GM12878 (cell line): Measurements from ENCODE around the gene PLPPR2. TPM values are rescaled to one million over a fixed set of nuclear protein-coding genes. Genes with fewer than 3 reads are reported as not detected.

Source experiments
- IKZF1 ChIP-seq: fragments of 450-650 bp; conservative IDR thresholded peaks from 2 replicates; pipeline ENCODE4 v1.6.1; 2017; ENCODE audit warnings: antibody characterized with exemption, mild to moderate bottlenecking
- JUND ChIP-seq: IDR thresholded peaks from 2 replicates; pipeline ENCODE4 v1.6.1; 2012; ENCODE audit warnings: low read depth, mild to moderate bottlenecking, low read length, improper control_type of control experiment, moderate library complexity
- MXI1 ChIP-seq: fragments of 150-350 bp; IDR thresholded peaks from 2 replicates; pipeline ENCODE4 v1.6.1; 2011; ENCODE audit warnings: low read depth, mild to moderate bottlenecking, inconsistent platforms, low read length, improper control_type of control experiment
- MYB ChIP-seq: fragments of 150-350 bp; IDR thresholded peaks from 2 replicates; pipeline ENCODE4 v1.6.1; 2014; ENCODE audit warnings: mild to moderate bottlenecking, low read depth, low read length, borderline replicate concordance
- NBN ChIP-seq: fragments of 450-650 bp; IDR thresholded peaks from 2 replicates; pipeline ENCODE4 v1.6.1; 2016
- RAD21 ChIP-seq: IDR thresholded peaks from 2 replicates; pipeline ENCODE4 v1.6.1; 2011; ENCODE audit warnings: mild to moderate bottlenecking, low read depth, low read length, moderate library complexity; ENCODE audit not compliant: insufficient read depth
- SMAD1 ChIP-seq: fragments of 450-650 bp; IDR thresholded peaks from 2 replicates; pipeline ENCODE4 v1.6.1; 2018; ENCODE audit warnings: mild to moderate bottlenecking, low read depth; ENCODE audit not compliant: partially characterized antibody
- SMAD5 ChIP-seq: IDR thresholded peaks from 2 replicates; pipeline ENCODE4 v1.6.1; 2016; ENCODE audit warnings: antibody characterized with exemption, low read depth
- ZNF217 ChIP-seq: fragments of 450-650 bp; IDR thresholded peaks from 2 replicates; pipeline ENCODE4 v1.6.1; 2017; ENCODE audit warnings: antibody characterized with exemption, mild to moderate bottlenecking
- polyA plus RNA-seq, 11 experiments: library from polyadenylated mRNA; depleted of rRNA in 4 of 11; unstranded in 6 of 11; stranded (reverse) in 5 of 11; fragments of >200 nt; fragmentation: Nextera tagmentation in 4 of 11; fragmentation: Illumina TruSeq in 1 of 11; extraction: Ambion mirVana in 4 of 11; extraction: Trizol in 1 of 11; gene quantifications; 1 replicate in 1 of 11; 2 replicates in 10 of 11; pipeline versions ENCODE4 v1.2.1 to v1.2.3, GENCODE V29; 2011 to 2016; ENCODE audit warnings: inconsistent platforms in 2 of 11, missing spikeins in 2 of 11, low read depth in 1 of 11
- small RNA-seq: library from RNA; depleted of rRNA; stranded (forward); fragments of <200 nt; gene quantifications from one replicate; pipeline ENCODE3, GENCODE V24; 2014
- total RNA-seq, 4 experiments: library from RNA; depleted of rRNA in 3 of 4; stranded (reverse); fragments of >200 nt in 3 of 4; fragmentation: Illumina TruSeq in 1 of 4; extraction: Trizol in 1 of 4; gene quantifications; 2 replicates each; pipeline versions ENCODE4 v1.2.1 to v1.2.3, GENCODE V29; 2013 to 2021
- TF ChIP-seq, protein P1 (sequence below): IDR thresholded peaks from 2 replicates; pipeline ENCODE4 v1.6.1; 2012; ENCODE audit warnings: mild to moderate bottlenecking, low read depth, low read length

PLPPR2 gene
- total and polyA plus RNA-seq, 10 of the 15 experiments (the other 5 are each of a cell fraction or from before 2014, with no cell fraction given): 0.09 to 2.8 (median 0.70) TPM

- TF ChIP-seq, protein P1, sequence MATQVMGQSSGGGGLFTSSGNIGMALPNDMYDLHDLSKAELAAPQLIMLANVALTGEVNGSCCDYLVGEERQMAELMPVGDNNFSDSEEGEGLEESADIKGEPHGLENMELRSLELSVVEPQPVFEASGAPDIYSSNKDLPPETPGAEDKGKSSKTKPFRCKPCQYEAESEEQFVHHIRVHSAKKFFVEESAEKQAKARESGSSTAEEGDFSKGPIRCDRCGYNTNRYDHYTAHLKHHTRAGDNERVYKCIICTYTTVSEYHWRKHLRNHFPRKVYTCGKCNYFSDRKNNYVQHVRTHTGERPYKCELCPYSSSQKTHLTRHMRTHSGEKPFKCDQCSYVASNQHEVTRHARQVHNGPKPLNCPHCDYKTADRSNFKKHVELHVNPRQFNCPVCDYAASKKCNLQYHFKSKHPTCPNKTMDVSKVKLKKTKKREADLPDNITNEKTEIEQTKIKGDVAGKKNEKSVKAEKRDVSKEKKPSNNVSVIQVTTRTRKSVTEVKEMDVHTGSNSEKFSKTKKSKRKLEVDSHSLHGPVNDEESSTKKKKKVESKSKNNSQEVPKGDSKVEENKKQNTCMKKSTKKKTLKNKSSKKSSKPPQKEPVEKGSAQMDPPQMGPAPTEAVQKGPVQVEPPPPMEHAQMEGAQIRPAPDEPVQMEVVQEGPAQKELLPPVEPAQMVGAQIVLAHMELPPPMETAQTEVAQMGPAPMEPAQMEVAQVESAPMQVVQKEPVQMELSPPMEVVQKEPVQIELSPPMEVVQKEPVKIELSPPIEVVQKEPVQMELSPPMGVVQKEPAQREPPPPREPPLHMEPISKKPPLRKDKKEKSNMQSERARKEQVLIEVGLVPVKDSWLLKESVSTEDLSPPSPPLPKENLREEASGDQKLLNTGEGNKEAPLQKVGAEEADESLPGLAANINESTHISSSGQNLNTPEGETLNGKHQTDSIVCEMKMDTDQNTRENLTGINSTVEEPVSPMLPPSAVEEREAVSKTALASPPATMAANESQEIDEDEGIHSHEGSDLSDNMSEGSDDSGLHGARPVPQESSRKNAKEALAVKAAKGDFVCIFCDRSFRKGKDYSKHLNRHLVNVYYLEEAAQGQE: no peak
- TF ChIP-seq IKZF1 (no peak), SMAD1 (no peak), RAD21 (no peak), MXI1 (no peak), NBN (no peak), ZNF217 (no peak), JUND (no peak), MYB (no peak), SMAD5 (no peak)
These were observed 59.3 kb downstream of the PLPPR2 start (continued) for GRCh38 chr19:11414544-11414943.

Small RNA genes within 50 kb of the gene (small RNA-seq; reads per million reads assigned to genes)
- not detected for gene RF00019

Other genes starting within 250 kb of the PLPPR2 start
Only the 7 nearest of the 20 such genes appear.
- not detected in 2 replicates for gene TSPAN16, start 59.3 kb upstream of the PLPPR2 start, total RNA-seq (2014; rRNA removed)
- gene TSPAN16, start 59.3 kb upstream of the PLPPR2 start, total RNA-seq (2014; rRNA removed; fragmentation: Illumina TruSeq; extraction: Trizol): not detected in 2 replicates
- not detected in 2 replicates for gene TSPAN16, start 59.3 kb upstream of the PLPPR2 start, total RNA-seq (2021)
- gene TSPAN16, start 59.3 kb upstream of the PLPPR2 start, polyA plus RNA-seq (2011; rRNA removed): not detected in 2 replicates
- not detected in 2 replicates for gene TSPAN16, start 59.3 kb upstream of the PLPPR2 start, polyA plus RNA-seq (2014; fragmentation: Illumina TruSeq; extraction: Trizol)
- not detected for gene TSPAN16, start 59.3 kb upstream of the PLPPR2 start, polyA plus RNA-seq (2014; fragmentation: Nextera tagmentation; extraction: Ambion mirVana)
- gene TSPAN16, start 59.3 kb upstream of the PLPPR2 start, polyA plus RNA-seq (2014; rRNA removed): not detected in 2 replicates
- not detected for gene TSPAN16, start 59.3 kb upstream of the PLPPR2 start, polyA plus RNA-seq (2016; fragmentation: Nextera tagmentation; extraction: Ambion mirVana)
- gene RAB3D, start 15.8 kb upstream of the PLPPR2 start, total RNA-seq (2014; rRNA removed): 7.0 and 7.8 TPM in 2 replicates
- gene RAB3D, start 15.8 kb upstream of the PLPPR2 start, total RNA-seq (2014; rRNA removed; fragmentation: Illumina TruSeq; extraction: Trizol): 6.6 and 6.8 TPM in 2 replicates
- gene RAB3D, start 15.8 kb upstream of the PLPPR2 start, total RNA-seq (2021): 15.7 and 18.5 TPM in 2 replicates
- gene RAB3D, start 15.8 kb upstream of the PLPPR2 start, polyA plus RNA-seq (2011; rRNA removed): 5.7 and 13.0 TPM in 2 replicates
- 4.8 and 5.1 TPM in 2 replicates for gene RAB3D, start 15.8 kb upstream of the PLPPR2 start, polyA plus RNA-seq (2014; fragmentation: Illumina TruSeq; extraction: Trizol)
- 1 to 10 TPM; 1.1 to 4.1 TPM for gene RAB3D, start 15.8 kb upstream of the PLPPR2 start, polyA plus RNA-seq (2014; fragmentation: Nextera tagmentation; extraction: Ambion mirVana)
- gene RAB3D, start 15.8 kb upstream of the PLPPR2 start, polyA plus RNA-seq (2014; rRNA removed): 9.1 and 13.6 TPM in 2 replicates
- 1 to 10 TPM; 3.9 to 5.6 TPM for gene RAB3D, start 15.8 kb upstream of the PLPPR2 start, polyA plus RNA-seq (2016; fragmentation: Nextera tagmentation; extraction: Ambion mirVana)
- 109 and 113 TPM in 2 replicates for gene TMEM205, start 9.2 kb upstream of the PLPPR2 start, total RNA-seq (2014; rRNA removed)
- 46.8 and 54.5 TPM in 2 replicates for gene TMEM205, start 9.2 kb upstream of the PLPPR2 start, total RNA-seq (2014; rRNA removed; fragmentation: Illumina TruSeq; extraction: Trizol)
- gene TMEM205, start 9.2 kb upstream of the PLPPR2 start, total RNA-seq (2021): 67.5 and 75.2 TPM in 2 replicates
- gene TMEM205, start 9.2 kb upstream of the PLPPR2 start, polyA plus RNA-seq (2011; rRNA removed): 48.2 and 86.1 TPM in 2 replicates
- 36.3 and 90.5 TPM in 2 replicates for gene TMEM205, start 9.2 kb upstream of the PLPPR2 start, polyA plus RNA-seq (2014; fragmentation: Illumina TruSeq; extraction: Trizol)
- gene TMEM205, start 9.2 kb upstream of the PLPPR2 start, polyA plus RNA-seq (2014; fragmentation: Nextera tagmentation; extraction: Ambion mirVana): 10 to 100 TPM; 27.8 to 39.4 TPM
- gene TMEM205, start 9.2 kb upstream of the PLPPR2 start, polyA plus RNA-seq (2014; rRNA removed): 118 and 120 TPM in 2 replicates
- gene TMEM205, start 9.2 kb upstream of the PLPPR2 start, polyA plus RNA-seq (2016; fragmentation: Nextera tagmentation; extraction: Ambion mirVana): 100 to 1,000 TPM; 133 to 144 TPM
- gene CCDC159, start 8.9 kb upstream of the PLPPR2 start, total RNA-seq (2014; rRNA removed): 6.9 and 7.5 TPM in 2 replicates
- 8.0 and 9.3 TPM in 2 replicates for gene CCDC159, start 8.9 kb upstream of the PLPPR2 start, total RNA-seq (2014; rRNA removed; fragmentation: Illumina TruSeq; extraction: Trizol)
- gene CCDC159, start 8.9 kb upstream of the PLPPR2 start, total RNA-seq (2021): 9.1 and 10.4 TPM in 2 replicates
- gene CCDC159, start 8.9 kb upstream of the PLPPR2 start, polyA plus RNA-seq (2011; rRNA removed): 6.6 and 12.9 TPM in 2 replicates
- 6.6 and 12.2 TPM in 2 replicates for gene CCDC159, start 8.9 kb upstream of the PLPPR2 start, polyA plus RNA-seq (2014; fragmentation: Illumina TruSeq; extraction: Trizol)
- gene CCDC159, start 8.9 kb upstream of the PLPPR2 start, polyA plus RNA-seq (2014; fragmentation: Nextera tagmentation; extraction: Ambion mirVana): 1 to 10 TPM in 1 of 2 experiments, under 1 TPM in 1; 0.61 to 3.9 TPM
- 14.7 and 17.9 TPM in 2 replicates for gene CCDC159, start 8.9 kb upstream of the PLPPR2 start, polyA plus RNA-seq (2014; rRNA removed)
- 10 to 100 TPM in 1 of 2 experiments, 1 to 10 TPM in 1; 9.8 to 13.0 TPM for gene CCDC159, start 8.9 kb upstream of the PLPPR2 start, polyA plus RNA-seq (2016; fragmentation: Nextera tagmentation; extraction: Ambion mirVana)
- gene SWSAP1, start 19.2 kb downstream of the PLPPR2 start, total RNA-seq (2014; rRNA removed): 2.8 and 3.1 TPM in 2 replicates
- 1.5 and 2.1 TPM in 2 replicates for gene SWSAP1, start 19.2 kb downstream of the PLPPR2 start, total RNA-seq (2014; rRNA removed; fragmentation: Illumina TruSeq; extraction: Trizol)
- gene SWSAP1, start 19.2 kb downstream of the PLPPR2 start, total RNA-seq (2021): 2.6 and 3.0 TPM in 2 replicates
- gene SWSAP1, start 19.2 kb downstream of the PLPPR2 start, polyA plus RNA-seq (2011; rRNA removed): 1.2 and 2.3 TPM in 2 replicates
- gene SWSAP1, start 19.2 kb downstream of the PLPPR2 start, polyA plus RNA-seq (2014; fragmentation: Illumina TruSeq; extraction: Trizol): 0.35 and 1.6 TPM in 2 replicates
- 1 to 10 TPM in 1 of 2 experiments, under 1 TPM in 1; 0.18 to 1.0 TPM for gene SWSAP1, start 19.2 kb downstream of the PLPPR2 start, polyA plus RNA-seq (2014; fragmentation: Nextera tagmentation; extraction: Ambion mirVana)
- gene SWSAP1, start 19.2 kb downstream of the PLPPR2 start, polyA plus RNA-seq (2014; rRNA removed): 3.7 and 4.7 TPM in 2 replicates
- gene SWSAP1, start 19.2 kb downstream of the PLPPR2 start, polyA plus RNA-seq (2016; fragmentation: Nextera tagmentation; extraction: Ambion mirVana): 1 to 10 TPM; 5.3 to 6.5 TPM
- 3.0 and 3.8 TPM in 2 replicates for gene EPOR, start 28.9 kb downstream of the PLPPR2 start, total RNA-seq (2014; rRNA removed)
- 1.2 and 1.4 TPM in 2 replicates for gene EPOR, start 28.9 kb downstream of the PLPPR2 start, total RNA-seq (2014; rRNA removed; fragmentation: Illumina TruSeq; extraction: Trizol)
- 2.9 and 3.3 TPM in 2 replicates for gene EPOR, start 28.9 kb downstream of the PLPPR2 start, total RNA-seq (2021)
- gene EPOR, start 28.9 kb downstream of the PLPPR2 start, polyA plus RNA-seq (2011; rRNA removed): 1.8 and 2.8 TPM in 2 replicates
- 0.65 and 1.4 TPM in 2 replicates for gene EPOR, start 28.9 kb downstream of the PLPPR2 start, polyA plus RNA-seq (2014; fragmentation: Illumina TruSeq; extraction: Trizol)
- under 1 TPM; 0.66 to 0.74 TPM for gene EPOR, start 28.9 kb downstream of the PLPPR2 start, polyA plus RNA-seq (2014; fragmentation: Nextera tagmentation; extraction: Ambion mirVana)
- gene EPOR, start 28.9 kb downstream of the PLPPR2 start, polyA plus RNA-seq (2014; rRNA removed): 4.4 and 6.0 TPM in 2 replicates
- 10 to 100 TPM in 1 of 2 experiments, 1 to 10 TPM in 1; 6.7 to 10.1 TPM for gene EPOR, start 28.9 kb downstream of the PLPPR2 start, polyA plus RNA-seq (2016; fragmentation: Nextera tagmentation; extraction: Ambion mirVana)
- gene RGL3, start 63.9 kb downstream of the PLPPR2 start, total RNA-seq (2014; rRNA removed): not detected in 2 replicates
- not detected in 2 replicates for gene RGL3, start 63.9 kb downstream of the PLPPR2 start, total RNA-seq (2014; rRNA removed; fragmentation: Illumina TruSeq; extraction: Trizol)
- not detected in 2 replicates for gene RGL3, start 63.9 kb downstream of the PLPPR2 start, total RNA-seq (2021)
- gene RGL3, start 63.9 kb downstream of the PLPPR2 start, polyA plus RNA-seq (2011; rRNA removed): not detected in 2 replicates
- not detected in 2 replicates for gene RGL3, start 63.9 kb downstream of the PLPPR2 start, polyA plus RNA-seq (2014; fragmentation: Illumina TruSeq; extraction: Trizol)
- not detected for gene RGL3, start 63.9 kb downstream of the PLPPR2 start, polyA plus RNA-seq (2014; fragmentation: Nextera tagmentation; extraction: Ambion mirVana)
- gene RGL3, start 63.9 kb downstream of the PLPPR2 start, polyA plus RNA-seq (2014; rRNA removed): not detected in 2 replicates
- not detected for gene RGL3, start 63.9 kb downstream of the PLPPR2 start, polyA plus RNA-seq (2016; fragmentation: Nextera tagmentation; extraction: Ambion mirVana)